SK-N-MC (cell line): Measurements from ENCODE around the gene SCAND1.
"Not testable (repeated sequence)": the region's sequence is repeated elsewhere in the genome, so short reads cannot be mapped to it uniquely, and the experiment has no call there.

Experiments
- DNase-seq: peaks from one replicate; pipeline ENCODE4 v3.0.0-alpha.2; 2011; ENCODE audit warnings: low read depth, low spot score
- H3K27ac ChIP-seq: fragments of 200-600 bp; sonication (generic); 2 replicates; pipeline ENCODE4 v1.5.1; 2016; ENCODE audit warnings: mixed run types
- H3K36me3 ChIP-seq: fragments of 200-600 bp; sonication (generic); 2 replicates; pipeline ENCODE4 v1.6.1; 2017; ENCODE audit warnings: antibody characterized with exemption, low read length, mixed read lengths; ENCODE audit not compliant: insufficient read depth
- H3K4me3 ChIP-seq: fragments of 200-600 bp; sonication (generic); 2 replicates; pipeline ENCODE4 v1.5.1; 2016
- H3K9ac ChIP-seq: fragments of 200-600 bp; sonication (generic); 2 replicates; pipeline ENCODE4 v1.8.0; 2017; ENCODE audit warnings: mixed run types, mixed read lengths; ENCODE audit not compliant: insufficient read length
- H3K9me3 ChIP-seq: fragments of 200-600 bp; sonication (generic); 2 replicates; pipeline ENCODE4 v1.6.1; 2017; ENCODE audit warnings: low read depth, mild to moderate bottlenecking, antibody characterized with exemption, low read length, moderate library complexity, mixed read lengths
- EZH2 ChIP-seq: fragments of 200-600 bp; sonication (generic); IDR thresholded peaks from one replicate; pipeline ENCODE4 v1.6.1; 2017; ENCODE audit warnings: antibody characterized with exemption
- FOXP2 ChIP-seq: optimal IDR thresholded peaks from 2 replicates; pipeline ENCODE3; 2011; ENCODE audit warnings: mild to moderate bottlenecking, moderate library complexity; ENCODE audit not compliant: insufficient read depth; ENCODE audit errors: extremely low read length, control extremely low read depth
- POLR2AphosphoS5 ChIP-seq: IDR thresholded peaks from 2 replicates; pipeline ENCODE4 v1.6.1; 2012; ENCODE audit warnings: mild to moderate bottlenecking, low read depth, low read length, borderline replicate concordance

SCAND1 gene

DNA sequence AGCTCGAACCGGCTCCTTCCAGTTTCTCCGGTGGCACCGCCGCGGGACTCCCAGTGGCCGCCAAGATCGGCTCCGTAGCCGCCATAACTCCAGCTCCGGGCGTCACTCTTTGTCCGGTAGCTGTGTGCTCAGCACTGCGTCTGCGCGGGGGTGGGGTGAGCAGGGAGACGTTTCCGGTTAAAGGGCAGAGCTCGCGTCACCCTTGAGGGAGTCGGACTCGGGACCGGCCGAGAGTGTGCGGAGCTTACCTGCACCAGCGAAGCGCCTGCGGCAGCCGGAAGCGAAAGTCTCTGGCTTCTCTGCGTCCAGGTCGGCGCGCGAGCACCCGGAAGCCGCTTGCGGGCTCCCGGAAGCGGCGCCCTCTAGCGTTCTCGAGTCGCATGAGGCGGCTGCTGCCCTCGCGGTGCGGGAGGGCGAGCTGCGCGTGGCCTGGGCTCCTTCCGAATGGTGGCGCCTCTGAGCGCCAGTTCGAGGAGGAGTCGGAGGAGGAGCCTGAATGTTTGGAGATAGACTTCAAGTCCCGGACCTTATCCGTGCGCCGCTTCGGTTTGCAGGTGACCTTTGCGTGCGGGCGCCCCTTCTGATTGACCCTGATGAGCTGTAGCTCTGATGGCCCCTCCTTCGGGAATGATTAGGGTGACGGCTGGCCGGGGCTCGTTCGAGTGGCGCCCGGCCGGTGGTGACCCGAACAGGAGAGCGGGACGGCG is at the start of gene SCAND1:
Gene SCAND1 (minus strand): TSS at position 303 of the 707 bp plus-strand sequence. CDS start 218 bp downstream, at position 85.
- Histone ChIP-seq H3K9me3 (no peaks in the 10 kb centered on the region), H3K4me3 (peak within 1 kb of the TSS; percentile 89), H3K9ac (peak within 1 kb of the TSS; percentile 95), H3K27ac (peak within 1 kb of the TSS; percentile 93), H3K36me3 (no peaks in the 10 kb centered on the region; the same call in 1 of the 2 replicates)
- TF ChIP-seq POLR2AphosphoS5 (peak; percentile 95), EZH2 (no peak)
- DNase-seq, result peak; percentile 71

DNA sequence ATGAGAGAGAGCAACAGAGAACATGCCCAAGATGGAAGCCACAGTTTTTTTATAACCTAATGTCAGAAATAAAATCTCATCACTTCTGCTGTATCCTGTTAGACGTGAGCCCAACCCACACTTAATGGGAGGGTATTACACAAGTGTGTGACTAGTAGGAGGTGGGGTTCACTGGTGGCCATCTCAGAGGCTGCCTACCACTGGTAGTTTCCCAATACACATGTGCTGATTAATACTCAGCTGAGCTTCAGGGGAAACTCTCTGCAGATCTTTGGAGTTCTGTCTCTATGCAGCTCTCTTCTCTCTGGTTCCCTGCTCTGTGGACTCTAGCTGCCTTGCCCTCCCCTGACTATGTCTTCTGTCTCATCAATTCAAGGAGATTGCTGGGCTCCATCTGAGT is 49.7 kb upstream of the SCAND1 start:
- TF ChIP-seq FOXP2, result no peak
- no peak for TF ChIP-seq EZH2
- TF ChIP-seq POLR2AphosphoS5, result no peak
- no peak for DNase-seq
- Histone ChIP-seq H3K36me3 (no peaks in the 10 kb centered on the region), H3K9me3 (no peaks in the 10 kb centered on the region), H3K4me3 (no peak overlapping the region), H3K27ac (no peak overlapping the region), H3K9ac (no peak overlapping the region)

DNA sequence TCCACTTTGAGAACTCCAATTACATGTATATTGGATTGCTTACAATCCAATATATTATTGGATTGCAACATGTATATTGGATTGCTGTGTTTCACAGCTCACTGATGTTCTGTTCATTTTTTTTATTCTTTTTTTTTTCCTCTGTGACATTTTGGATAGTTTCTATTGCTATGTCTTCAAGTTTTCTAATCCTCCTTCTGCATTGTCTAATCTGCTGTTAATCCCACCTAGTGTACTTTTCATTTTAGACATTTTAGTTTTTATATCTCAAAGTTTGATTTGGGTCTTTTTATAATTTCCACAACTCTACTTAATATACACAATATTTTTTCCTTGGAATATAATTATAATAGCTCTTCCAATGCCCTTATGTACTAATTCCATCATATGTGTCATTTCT is 48.6 kb upstream of the SCAND1 start:
- Histone ChIP-seq H3K9ac (no peak overlapping the region), H3K4me3 (no peak overlapping the region), H3K27ac (no peak overlapping the region), H3K9me3 (no peaks in the 10 kb centered on the region), H3K36me3 (no peaks in the 10 kb centered on the region)
- TF ChIP-seq EZH2, result no peak
- TF ChIP-seq POLR2AphosphoS5, result no peak
- no peak for TF ChIP-seq FOXP2
- DNase-seq, result no peak

DNA sequence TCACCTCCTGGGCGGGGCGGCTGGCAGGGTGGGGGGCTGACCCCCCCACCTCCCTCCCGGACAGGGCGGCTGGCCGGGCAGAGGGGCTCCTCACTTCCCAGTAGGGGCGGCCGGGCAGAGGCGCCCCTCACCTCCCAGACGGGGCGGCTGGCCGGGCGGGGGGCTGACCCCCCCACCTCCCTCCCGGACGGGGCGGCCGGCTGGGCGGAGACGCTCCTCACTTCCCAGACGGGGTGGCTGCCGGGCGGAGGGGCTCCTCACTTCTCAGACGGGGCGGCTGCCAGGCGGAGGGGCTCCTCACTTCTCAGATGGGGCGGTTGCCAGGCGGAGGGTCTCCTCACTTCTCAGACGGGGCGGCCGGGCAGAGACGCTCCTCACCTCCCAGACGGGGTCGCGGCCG is 47.0 kb upstream of the SCAND1 start:
- not testable (repeated sequence) for H3K36me3 ChIP-seq, DNase-seq, H3K27ac ChIP-seq, H3K4me3 ChIP-seq, H3K9ac ChIP-seq, H3K9me3 ChIP-seq

DNA sequence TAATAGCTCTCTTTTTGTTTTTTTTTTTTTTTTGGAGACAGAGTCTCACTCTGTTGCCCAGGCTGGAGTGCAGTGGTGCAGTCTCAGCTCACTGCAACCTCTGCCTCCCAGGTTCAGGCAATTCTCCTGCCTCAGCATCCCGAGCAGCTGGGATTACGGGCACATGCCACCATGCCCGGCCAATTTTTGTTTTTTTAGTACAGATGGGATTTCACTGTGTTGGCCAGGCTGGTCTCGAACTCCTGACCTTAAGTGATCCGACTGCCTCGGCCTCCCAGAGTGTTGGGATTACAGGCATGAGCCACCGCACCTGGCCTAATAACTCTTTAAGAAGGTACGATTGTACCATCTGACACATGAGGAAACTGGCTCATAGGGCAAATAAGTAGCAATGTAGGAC is 42.2 kb upstream of the SCAND1 start:
- H3K36me3 ChIP-seq, H3K9ac ChIP-seq, H3K27ac ChIP-seq, DNase-seq, H3K4me3 ChIP-seq, H3K9me3 ChIP-seq: not testable (repeated sequence)

DNA sequence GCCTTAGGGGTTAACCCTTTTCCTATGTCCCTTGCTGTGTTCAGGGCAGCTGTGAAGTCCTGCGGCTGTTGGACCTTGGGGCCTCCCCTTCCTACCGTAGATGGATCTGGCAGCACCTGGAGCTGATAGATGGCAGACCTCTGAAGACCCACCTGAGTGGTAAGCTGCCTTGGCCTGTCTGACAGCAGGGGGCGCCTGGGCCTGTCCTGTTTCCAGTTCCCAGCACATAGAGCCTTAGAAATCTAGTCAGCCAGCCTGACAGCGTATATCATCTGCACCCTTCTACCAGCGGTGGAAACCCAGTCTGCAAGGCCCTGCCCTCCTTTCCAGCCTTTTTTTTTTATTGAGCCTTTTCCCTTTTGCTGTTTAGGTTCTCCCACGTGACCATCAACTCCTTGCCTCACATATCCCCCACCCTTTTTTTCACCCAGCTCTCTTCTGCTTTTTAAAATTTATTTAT is 40.7 kb upstream of the SCAND1 start:
- Histone ChIP-seq H3K27ac (no peak overlapping the region), H3K9ac (no peak overlapping the region), H3K4me3 (no peak overlapping the region), H3K36me3 (no peaks in the 10 kb centered on the region), H3K9me3 (no peaks in the 10 kb centered on the region)
- TF ChIP-seq POLR2AphosphoS5, result no peak
- TF ChIP-seq EZH2, result no peak
- TF ChIP-seq FOXP2, result no peak
- no peak for DNase-seq

DNA sequence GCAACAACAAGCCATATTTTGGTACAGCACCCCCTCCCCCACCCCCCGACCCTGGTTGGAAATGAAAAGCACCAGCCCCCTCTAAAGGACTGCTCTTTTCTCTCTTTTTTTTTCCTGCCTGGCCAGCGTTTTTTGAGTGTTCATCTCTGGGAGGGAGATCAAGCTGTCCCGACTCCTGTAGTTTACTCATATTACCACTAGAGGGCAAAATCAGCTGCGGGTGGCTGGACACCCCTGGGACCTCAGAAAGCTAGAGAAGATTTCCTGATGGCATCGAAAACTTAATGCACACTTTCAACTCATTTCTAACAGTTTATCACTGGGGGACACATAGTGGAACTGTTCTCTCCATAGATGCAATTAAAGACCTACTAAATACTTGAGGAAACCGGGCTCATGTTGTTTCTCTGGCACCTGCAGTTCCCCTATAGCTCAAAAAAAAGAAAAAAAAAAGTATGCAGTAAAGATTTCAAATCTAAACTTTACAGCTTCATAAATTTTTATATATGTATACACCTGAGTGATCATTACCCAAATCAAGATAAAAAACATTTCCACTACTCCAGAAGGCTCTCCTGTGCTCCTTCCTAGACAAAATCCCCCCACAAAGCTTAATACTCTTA is 38.5 kb upstream of the SCAND1 start:
- Histone ChIP-seq H3K4me3 (peak overlapping the region; percentile 55), H3K36me3 (no peaks in the 10 kb centered on the region), H3K27ac (no peak overlapping the region), H3K9ac (peak overlapping the region; percentile 32), H3K9me3 (no peaks in the 10 kb centered on the region)
- DNase-seq, result peak; percentile 22
- TF ChIP-seq POLR2AphosphoS5, result no peak
- no peak for TF ChIP-seq EZH2
- no peak for TF ChIP-seq FOXP2

DNA sequence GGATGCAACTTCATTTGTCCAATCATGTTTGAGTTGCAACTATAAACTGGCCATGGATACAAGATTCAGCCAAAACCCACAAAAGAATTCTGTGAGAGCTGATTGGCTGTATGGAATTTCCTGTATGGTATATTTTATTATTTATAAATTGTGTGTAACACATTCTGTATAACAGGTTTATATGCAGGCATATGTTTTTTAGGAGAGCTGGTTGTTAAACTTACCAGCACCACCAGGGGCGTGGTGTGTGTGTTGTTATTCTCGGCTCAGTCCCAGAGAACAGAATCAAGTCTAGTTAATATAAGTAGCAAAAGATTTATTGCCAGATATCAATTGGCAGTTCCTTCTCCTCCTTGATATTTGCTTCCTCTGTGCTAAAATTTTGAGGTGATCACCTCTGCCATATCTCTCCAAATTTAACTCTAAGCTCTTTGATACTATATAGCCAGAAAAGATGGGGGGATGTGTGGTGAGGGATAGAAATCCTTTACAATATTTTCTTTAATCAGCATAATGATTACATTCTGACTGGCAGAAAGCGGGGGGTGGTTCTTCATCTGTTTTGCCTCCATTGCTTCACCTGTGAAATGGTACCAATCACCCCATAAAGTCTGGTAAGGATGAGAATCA is 37.0 kb upstream of the SCAND1 start:
- TF ChIP-seq EZH2 (no peak), POLR2AphosphoS5 (no peak), FOXP2 (no peak)
- Histone ChIP-seq H3K9me3 (no peaks in the 10 kb centered on the region), H3K27ac (no peak overlapping the region), H3K9ac (no peak overlapping the region), H3K4me3 (no peak overlapping the region), H3K36me3 (no peaks in the 10 kb centered on the region)
- DNase-seq, result no peak

DNA sequence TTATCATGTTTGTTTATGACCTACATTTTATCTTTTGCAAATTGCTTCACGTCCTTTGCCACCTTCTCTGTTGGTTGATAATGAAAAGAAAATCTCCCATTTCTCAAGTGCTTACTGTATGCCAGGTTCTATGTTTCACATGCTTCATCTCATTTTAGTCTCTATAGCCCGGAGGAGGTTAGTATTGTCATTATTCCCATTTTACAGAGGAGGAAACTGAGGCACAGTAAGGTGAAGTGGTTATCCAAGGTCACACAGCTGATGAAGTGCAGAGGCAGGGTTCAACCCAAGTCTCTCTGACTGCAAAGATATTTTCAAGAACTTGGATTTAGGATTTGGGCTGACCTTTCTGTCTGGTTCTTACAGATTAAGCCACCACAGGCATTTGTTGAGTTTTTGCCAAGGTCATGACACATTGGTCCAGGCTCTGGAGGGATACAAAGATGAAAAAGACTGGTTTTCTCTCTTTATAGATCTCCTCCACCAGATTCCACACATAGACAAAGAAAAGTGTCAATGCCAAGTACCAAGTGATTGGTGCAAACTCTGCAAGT is 34.7 kb upstream of the SCAND1 start:
- Histone ChIP-seq H3K36me3 (no peaks in the 10 kb centered on the region), H3K9me3 (no peaks in the 10 kb centered on the region), H3K4me3 (no peak overlapping the region), H3K9ac (no peak overlapping the region), H3K27ac (no peak overlapping the region)
- DNase-seq, result no peak
- no peak for TF ChIP-seq POLR2AphosphoS5
- TF ChIP-seq EZH2, result no peak
- no peak for TF ChIP-seq FOXP2
